H9 (cell line): Measurements from ENCODE around the gene SHB. TPM values are rescaled to one million over a fixed set of nuclear protein-coding genes. Genes with fewer than 3 reads are reported as not detected.

Experiments
- DNase-seq: peaks from one replicate; pipeline ENCODE4 v3.0.0-alpha.2; 2017
- H2AFZ ChIP-seq: one replicate; pipeline ENCODE4 v1.6.1; 2013; ENCODE audit warnings: mild to moderate bottlenecking, low read length, control low read depth, moderate library complexity
- H2AK5ac ChIP-seq: 2 replicates; pipeline ENCODE4 v1.6.1; 2013; ENCODE audit warnings: low read length, control low read depth, mixed read lengths; ENCODE audit not compliant: insufficient read length
- H2BK120ac ChIP-seq: one replicate; pipeline ENCODE4 v1.6.1; 2013; ENCODE audit warnings: low read depth, mild to moderate bottlenecking, low read length, control low read depth, inconsistent platforms; ENCODE audit not compliant: poor library complexity, severe bottlenecking
- H2BK12ac ChIP-seq: 2 replicates; pipeline ENCODE4 v1.6.1; 2013; ENCODE audit warnings: low read length, control low read depth, mixed read lengths, low read depth; ENCODE audit not compliant: insufficient read length
- H2BK15ac ChIP-seq: 2 replicates; pipeline ENCODE4 v1.6.1; 2013; ENCODE audit warnings: low read depth, low read length, control low read depth
- H2BK20ac ChIP-seq: one replicate; pipeline ENCODE4 v1.6.1; 2013; ENCODE audit warnings: low read depth, mild to moderate bottlenecking, low read length, control low read depth, inconsistent platforms; ENCODE audit not compliant: poor library complexity, severe bottlenecking
- H2BK5ac ChIP-seq: 2 replicates; pipeline ENCODE4 v1.6.1; 2013; ENCODE audit warnings: low read length, control low read depth, mixed read lengths; ENCODE audit not compliant: insufficient read length
- H3K14ac ChIP-seq: 2 replicates; pipeline ENCODE4 v1.6.1; 2013; ENCODE audit warnings: low read length, control low read depth; ENCODE audit not compliant: insufficient read depth
- H3K18ac ChIP-seq: 2 replicates; pipeline ENCODE4 v1.6.1; 2013; ENCODE audit warnings: low read depth, mild to moderate bottlenecking, mixed read lengths, low read length, control low read depth; ENCODE audit not compliant: insufficient read length
- H3K23ac ChIP-seq: 2 replicates; pipeline ENCODE4 v1.6.1; 2013; ENCODE audit warnings: low read length, control low read depth, mixed read lengths, low read depth; ENCODE audit not compliant: insufficient read length
- H3K23me2 ChIP-seq: 2 replicates; pipeline ENCODE4 v1.6.1; 2013; ENCODE audit warnings: low read depth, mild to moderate bottlenecking, mixed read lengths, low read length, control low read depth; ENCODE audit not compliant: insufficient read length, poor library complexity, severe bottlenecking
- H3K27ac ChIP-seq: 2 replicates; pipeline ENCODE4 v1.5.1; 2013; ENCODE audit warnings: low read length, control low read depth, mixed read lengths, low read depth; ENCODE audit not compliant: insufficient read length
- H3K27me3 ChIP-seq: 2 replicates; pipeline ENCODE4 v1.6.1; 2013; ENCODE audit warnings: low read length, control low read depth, inconsistent platforms; ENCODE audit not compliant: insufficient read depth
- H3K4ac ChIP-seq: 2 replicates; pipeline ENCODE4 v1.6.1; 2013; ENCODE audit warnings: low read depth, mild to moderate bottlenecking, control low read depth, inconsistent platforms, low read length, moderate library complexity
- H3K4me1 ChIP-seq: 2 replicates; pipeline ENCODE4 v1.6.1; 2013; ENCODE audit warnings: low read length, control low read depth, inconsistent platforms; ENCODE audit not compliant: insufficient read depth
- H3K4me2 ChIP-seq: 2 replicates; pipeline ENCODE4 v1.6.1; 2013; ENCODE audit warnings: low read length, control low read depth, mixed read lengths; ENCODE audit not compliant: insufficient read length, insufficient read depth
- H3K56ac ChIP-seq: 2 replicates; pipeline ENCODE4 v1.6.1; 2013; ENCODE audit warnings: low read depth, mild to moderate bottlenecking, mixed read lengths, low read length, control low read depth; ENCODE audit not compliant: insufficient read length
- H3K79me1 ChIP-seq: 2 replicates; pipeline ENCODE4 v1.6.1; 2013; ENCODE audit warnings: low read depth, mild to moderate bottlenecking, moderate library complexity, low read length, control low read depth, inconsistent platforms; ENCODE audit not compliant: insufficient read depth, poor library complexity, severe bottlenecking
- H3K79me2 ChIP-seq: 2 replicates; pipeline ENCODE4 v1.6.1; 2013; ENCODE audit warnings: low read length, control low read depth, inconsistent platforms; ENCODE audit not compliant: insufficient read depth
- H3K9ac ChIP-seq: 2 replicates; pipeline ENCODE4 v1.6.1; 2013; ENCODE audit warnings: low read length, control low read depth, mixed read lengths; ENCODE audit not compliant: insufficient read length; ENCODE audit errors: extremely low read depth
- H3K9me3 ChIP-seq: one replicate; pipeline ENCODE4 v1.6.1; 2013; ENCODE audit warnings: low read depth, low read length, inconsistent platforms; ENCODE audit not compliant: control insufficient read depth
- H3T11ph ChIP-seq: one replicate; pipeline ENCODE4 v1.6.1; 2013; ENCODE audit warnings: mild to moderate bottlenecking, low read length, control low read depth, inconsistent platforms
- H4K20me1 ChIP-seq: one replicate; pipeline ENCODE4 v1.6.1; 2013; ENCODE audit not compliant: control insufficient read depth, insufficient read length, insufficient read depth
- H4K5ac ChIP-seq: 2 replicates; pipeline ENCODE4 v1.6.1; 2013; ENCODE audit warnings: low read depth, mild to moderate bottlenecking, mixed read lengths, low read length, control low read depth; ENCODE audit not compliant: insufficient read length
- H4K8ac ChIP-seq: replicated peaks from 2 replicates; pipeline ENCODE4 v1.6.1; 2013; ENCODE audit warnings: low read length, control low read depth, mixed read lengths, low read depth; ENCODE audit not compliant: insufficient read length
- H4K91ac ChIP-seq: 2 replicates; pipeline ENCODE4 v1.6.1; 2013; ENCODE audit warnings: low read depth, mild to moderate bottlenecking, moderate library complexity, mixed read lengths, low read length, control low read depth; ENCODE audit not compliant: insufficient read length
- H3K27ac Mint-ChIP-seq, 3 experiments: 2 replicates in 2 of 3; 3 replicates in 1 of 3; pipeline ENCODE4 v1.8.0; 2020 to 2021; ENCODE audit warnings: mixed read lengths in 3 of 3, mild to moderate bottlenecking in 1 of 3, moderate library complexity in 1 of 3
- H3K27me3 Mint-ChIP-seq: 2 replicates; pipeline ENCODE4 v1.8.0; 2021; ENCODE audit warnings: low read depth, mild to moderate bottlenecking, moderate library complexity, mixed read lengths
- H3K36me3 Mint-ChIP-seq, 3 experiments: 2 replicates in 2 of 3; 3 replicates in 1 of 3; pipeline ENCODE4 v1.8.0; 2020 to 2021; ENCODE audit warnings: low read depth in 3 of 3, mixed read lengths in 3 of 3; ENCODE audit not compliant: insufficient read depth in 1 of 3
- H3K4me1 Mint-ChIP-seq, 2 experiments: 2 replicates each; pipeline ENCODE4 v1.8.0; 2020; ENCODE audit warnings: mixed read lengths in 2 of 2
- H3K4me3 Mint-ChIP-seq, 2 experiments: 2 replicates in 1 of 2; 3 replicates in 1 of 2; pipeline ENCODE4 v1.8.0; 2020 to 2021; ENCODE audit warnings: mild to moderate bottlenecking in 2 of 2, mixed read lengths in 2 of 2, moderate library complexity in 1 of 2
- H3K9me3 Mint-ChIP-seq, 2 experiments: 2 replicates in 1 of 2; 3 replicates in 1 of 2; pipeline ENCODE4 v1.8.0; 2020; ENCODE audit warnings: mild to moderate bottlenecking in 2 of 2, mixed read lengths in 2 of 2, moderate library complexity in 1 of 2
- CTCF ChIP-seq: fragments of 200-600 bp; sonication (generic); conservative IDR thresholded peaks from 3 replicates; pipeline ENCODE4 v1.8.0; 2021; ENCODE audit warnings: antibody characterized with exemption, mild to moderate bottlenecking
- WGBS: extraction: QIAGEN DNeasy Blood & Tissue Kit; methylation state at CpG from one replicate; pipeline ENCODE4 v1.1.7; 2013; ENCODE audit warnings: missing lambda C conversion rate, low lambda C conversion rate, mixed read lengths; ENCODE audit not compliant: insufficient read length; ENCODE audit errors: extremely low coverage; 5-methylcytosine and 5-hydroxymethylcytosine counted together
- total RNA-seq: library from RNA; stranded (reverse); gene quantifications from 2 replicates; pipeline ENCODE4 v1.2.1, GENCODE V29; 2021

The SHB gene
- total RNA-seq, 1 experiment from 2014 or later = 14.6 TPM

GRCh38 chr9:38088006-38088925, 19.2 kb upstream of the SHB start:
- H3K4me1 ChIP-seq = no peaks in the 10 kb centered on the region; the same call in 1 of the 2 replicates
- TF ChIP-seq CTCF = peak; percentile 95
- no peak overlapping the region for H2AK5ac ChIP-seq
- no peak overlapping the region for H2BK20ac ChIP-seq
- WGBS = no CpG with 5 or more reads among the region's 7 CpGs
- no peak overlapping the region for H3K56ac ChIP-seq
- H3K4me1 Mint-ChIP-seq = peaks cover 50 to 61% of the 10 kb centered on the region in 2 experiments
- no peak overlapping the region for H2BK120ac ChIP-seq
- H4K20me1 ChIP-seq = no peaks in the 10 kb centered on the region
- H2BK5ac ChIP-seq = no peak overlapping the region
- H3K9ac ChIP-seq = no peak overlapping the region
- no peaks in the 10 kb centered on the region for H3K9me3 ChIP-seq
- no peaks in the 10 kb centered on the region for H3K23me2 ChIP-seq
- no peak overlapping the region for H3K4ac ChIP-seq
- no peaks in the 10 kb centered on the region for H3K79me1 ChIP-seq
- no peak overlapping the region for H4K5ac ChIP-seq
- H3K9me3 Mint-ChIP-seq = no peaks in the 10 kb centered on the region
- H4K8ac ChIP-seq = no peak overlapping the region
- H2AFZ ChIP-seq = no peak overlapping the region
- H3K23ac ChIP-seq = no peak overlapping the region
- no peaks in the 10 kb centered on the region for H3K36me3 Mint-ChIP-seq
- H3K27ac ChIP-seq = no peak overlapping the region
- no peak overlapping the region for H2BK15ac ChIP-seq
- no peaks in the 10 kb centered on the region for H3K27me3 ChIP-seq
- DNase-seq = peak; percentile 79
- H3K4me3 Mint-ChIP-seq = no peak overlapping the region
- peaks cover 13% of the 10 kb centered on the region for H3K27me3 Mint-ChIP-seq
- H4K91ac ChIP-seq = no peak overlapping the region
- no peak overlapping the region for H3K18ac ChIP-seq
- no peak overlapping the region for H3K4me2 ChIP-seq
- H3K79me2 ChIP-seq = no peaks in the 10 kb centered on the region
- no peak overlapping the region for H3T11ph ChIP-seq
- no peak overlapping the region for H2BK12ac ChIP-seq
- no peak overlapping the region for H3K14ac ChIP-seq
- no peak overlapping the region for H3K27ac Mint-ChIP-seq
